Parathyroid adenoma (tissue), 2 donors: ENCODE results near the gene PHF21B.

Experiments used
- H2AFZ ChIP-seq: fragments of 300-600 bp; sonication (generic); one replicate; pipeline ENCODE4 v1.7.0; 2017; ENCODE audit warnings: antibody characterized with exemption, mild to moderate bottlenecking
- H3K27ac ChIP-seq: fragments of 300-600 bp; sonication (generic); one replicate; pipeline ENCODE4 v1.7.0; 2017
- H3K27me3 ChIP-seq: fragments of 300-600 bp; sonication (generic); one replicate; pipeline ENCODE4 v1.7.0; 2017; ENCODE audit warnings: low read length; ENCODE audit not compliant: control insufficient read depth, insufficient read depth
- H3K36me3 ChIP-seq: fragments of 300-600 bp; sonication (generic); one replicate; pipeline ENCODE4 v1.7.0; 2017; ENCODE audit warnings: low read length; ENCODE audit not compliant: control insufficient read depth, insufficient read depth
- H3K4me1 ChIP-seq: fragments of 300-600 bp; sonication (generic); one replicate; pipeline ENCODE4 v1.7.0; 2017; ENCODE audit warnings: control low read depth
- H3K4me2 ChIP-seq: fragments of 300-600 bp; sonication (generic); one replicate; pipeline ENCODE4 v1.7.0; 2017; ENCODE audit warnings: low read length
- H3K4me3 ChIP-seq: fragments of 300-600 bp; sonication (generic); one replicate; pipeline ENCODE4 v1.7.0; 2017; ENCODE audit warnings: low read depth, low read length
- H3K79me2 ChIP-seq: fragments of 300-600 bp; sonication (generic); one replicate; pipeline ENCODE4 v1.7.0; 2017; ENCODE audit warnings: control low read depth
- H3K9ac ChIP-seq: fragments of 300-600 bp; sonication (generic); one replicate; pipeline ENCODE4 v1.7.0; 2017; ENCODE audit warnings: mild to moderate bottlenecking
- H3K9me3 ChIP-seq: fragments of 300-600 bp; sonication (generic); one replicate; pipeline ENCODE4 v1.7.0; 2017; ENCODE audit warnings: low read length; ENCODE audit not compliant: control insufficient read depth
- TF ChIP-seq, protein P1 (sequence below): fragments of 300-600 bp; sonication (generic); IDR thresholded peaks from one replicate; pipeline ENCODE4 v1.7.0; 2017; ENCODE audit warnings: antibody characterized with exemption, mild to moderate bottlenecking
- donor health status: primary hyperparathyroidism.

Gene PHF21B

DNA sequence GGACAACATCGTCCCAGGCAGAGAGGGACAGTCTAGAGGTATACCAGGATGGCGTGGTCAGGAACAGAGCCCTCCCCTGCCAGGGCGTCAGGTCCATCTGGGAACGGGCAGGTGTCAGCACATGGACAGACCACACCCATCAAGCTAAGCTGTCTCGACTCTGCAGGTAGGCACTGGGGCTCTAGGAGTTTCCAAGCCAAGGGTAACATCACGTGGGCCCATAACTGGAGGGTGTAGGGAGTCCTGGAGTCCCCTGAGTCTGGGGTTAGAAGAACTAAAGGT is 75.4 kb downstream of the PHF21B start:
- Histone ChIP-seq H3K79me2 (no peaks in the 10 kb centered on the region), H3K4me1 (no peaks in the 10 kb centered on the region), H3K4me2 (no peak overlapping the region), H3K27ac (no peak overlapping the region), H3K27me3 (no peaks in the 10 kb centered on the region), H3K9me3 (no peaks in the 10 kb centered on the region), H3K9ac (no peak overlapping the region), H2AFZ (no peak overlapping the region), H3K4me3 (no peak overlapping the region), H3K36me3 (no peaks in the 10 kb centered on the region)
- TF ChIP-seq, protein P1, sequence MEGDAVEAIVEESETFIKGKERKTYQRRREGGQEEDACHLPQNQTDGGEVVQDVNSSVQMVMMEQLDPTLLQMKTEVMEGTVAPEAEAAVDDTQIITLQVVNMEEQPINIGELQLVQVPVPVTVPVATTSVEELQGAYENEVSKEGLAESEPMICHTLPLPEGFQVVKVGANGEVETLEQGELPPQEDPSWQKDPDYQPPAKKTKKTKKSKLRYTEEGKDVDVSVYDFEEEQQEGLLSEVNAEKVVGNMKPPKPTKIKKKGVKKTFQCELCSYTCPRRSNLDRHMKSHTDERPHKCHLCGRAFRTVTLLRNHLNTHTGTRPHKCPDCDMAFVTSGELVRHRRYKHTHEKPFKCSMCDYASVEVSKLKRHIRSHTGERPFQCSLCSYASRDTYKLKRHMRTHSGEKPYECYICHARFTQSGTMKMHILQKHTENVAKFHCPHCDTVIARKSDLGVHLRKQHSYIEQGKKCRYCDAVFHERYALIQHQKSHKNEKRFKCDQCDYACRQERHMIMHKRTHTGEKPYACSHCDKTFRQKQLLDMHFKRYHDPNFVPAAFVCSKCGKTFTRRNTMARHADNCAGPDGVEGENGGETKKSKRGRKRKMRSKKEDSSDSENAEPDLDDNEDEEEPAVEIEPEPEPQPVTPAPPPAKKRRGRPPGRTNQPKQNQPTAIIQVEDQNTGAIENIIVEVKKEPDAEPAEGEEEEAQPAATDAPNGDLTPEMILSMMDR, result no peak

DNA sequence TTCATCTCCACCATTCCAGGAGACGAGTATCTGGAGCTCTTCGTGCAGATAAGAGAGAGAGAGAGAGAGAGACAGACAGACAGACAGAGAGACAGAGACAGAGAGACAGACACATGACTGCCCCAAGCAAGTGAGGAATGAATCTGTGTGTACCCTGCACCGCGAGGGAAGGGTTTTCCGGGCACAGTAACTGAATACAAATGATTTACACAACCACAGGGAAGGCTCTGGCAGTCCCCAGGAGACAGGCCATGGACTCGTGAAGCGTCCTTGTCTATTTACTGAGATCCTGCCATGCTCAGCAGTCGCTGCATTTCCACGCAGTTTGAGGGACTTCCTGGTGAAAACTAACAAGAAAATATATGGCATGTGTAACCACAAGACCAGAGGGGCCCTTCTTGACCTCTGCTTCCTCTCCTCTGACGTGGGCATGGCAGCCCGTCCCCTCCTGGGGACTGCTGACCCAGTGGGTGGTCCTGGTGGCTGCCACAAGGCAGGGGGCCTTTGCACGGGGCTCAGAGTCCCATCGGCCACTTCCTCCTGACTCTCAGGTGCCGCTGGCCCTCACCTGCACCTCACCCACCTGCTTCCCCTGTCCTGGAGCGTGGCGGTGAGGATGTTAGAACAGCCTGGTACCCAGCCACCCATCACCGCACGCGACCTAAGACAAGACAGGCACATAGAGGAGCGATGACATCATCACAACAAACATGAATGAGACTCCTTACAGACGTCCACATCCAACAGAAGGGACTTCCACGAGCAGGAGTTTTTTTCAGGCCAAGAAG is 75.9 kb downstream of the PHF21B start:
- Histone ChIP-seq H3K79me2 (no peaks in the 10 kb centered on the region), H3K4me2 (no peak overlapping the region), H3K27me3 (no peaks in the 10 kb centered on the region), H3K9ac (no peak overlapping the region), H3K36me3 (no peaks in the 10 kb centered on the region), H2AFZ (no peak overlapping the region), H3K4me1 (no peaks in the 10 kb centered on the region), H3K9me3 (no peaks in the 10 kb centered on the region), H3K4me3 (no peak overlapping the region), H3K27ac (no peak overlapping the region)
- TF ChIP-seq, protein P1, result no peak

DNA sequence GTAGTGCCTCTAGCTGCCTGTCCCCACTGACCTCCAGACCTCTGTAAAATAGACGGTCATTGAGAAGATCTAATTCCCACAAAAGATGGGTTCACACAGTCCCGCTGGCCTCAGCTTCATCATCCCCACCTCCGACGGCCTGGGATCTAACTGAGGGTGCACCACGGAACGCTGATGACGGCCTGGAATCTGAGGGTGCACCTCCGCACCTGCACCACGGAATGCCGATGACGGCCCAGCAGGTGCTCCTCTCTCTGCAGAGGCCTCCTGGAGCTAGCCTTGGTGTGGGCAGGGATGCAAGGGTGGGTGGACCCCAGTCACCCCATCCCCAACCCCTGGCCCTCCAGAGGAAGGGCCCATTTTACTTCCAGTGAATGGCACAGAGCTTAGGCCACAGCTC is 77.3 kb downstream of the PHF21B start:
- no peaks in the 10 kb centered on the region for H3K79me2 ChIP-seq
- TF ChIP-seq, protein P1, result no peak
- no peak overlapping the region for H3K4me2 ChIP-seq
- H3K4me3 ChIP-seq, result no peak overlapping the region
- no peaks in the 10 kb centered on the region for H3K9me3 ChIP-seq
- no peak overlapping the region for H3K9ac ChIP-seq
- H3K27me3 ChIP-seq, result no peaks in the 10 kb centered on the region
- no peak overlapping the region for H2AFZ ChIP-seq
- no peaks in the 10 kb centered on the region for H3K36me3 ChIP-seq
- H3K27ac ChIP-seq, result no peak overlapping the region
- H3K4me1 ChIP-seq, result no peaks in the 10 kb centered on the region

DNA sequence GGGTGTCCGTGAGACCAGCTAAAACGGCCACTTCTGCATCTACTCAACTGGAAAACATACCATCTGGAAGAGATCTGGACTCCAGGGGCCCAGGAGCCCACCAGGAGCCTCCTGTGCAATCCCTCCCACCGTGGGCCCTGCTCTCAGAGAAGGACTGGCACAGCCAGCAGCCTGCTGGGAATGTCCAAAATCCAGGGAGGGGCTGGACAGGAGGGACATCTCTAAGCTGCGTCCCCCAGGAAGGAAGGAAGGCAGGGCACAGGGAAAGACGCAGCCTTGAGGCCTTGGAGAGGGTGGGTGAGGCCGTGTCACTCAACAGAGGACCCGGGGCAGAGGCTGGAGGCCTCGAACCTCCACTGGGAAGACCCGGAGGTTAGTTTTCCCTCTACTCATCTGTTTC is 78.0 kb downstream of the PHF21B start:
- no peaks in the 10 kb centered on the region for H3K27me3 ChIP-seq
- H3K36me3 ChIP-seq, result no peaks in the 10 kb centered on the region
- no peak overlapping the region for H3K27ac ChIP-seq
- no peak overlapping the region for H3K4me2 ChIP-seq
- no peaks in the 10 kb centered on the region for H3K79me2 ChIP-seq
- H3K9me3 ChIP-seq, result no peaks in the 10 kb centered on the region
- no peak overlapping the region for H3K9ac ChIP-seq
- no peak overlapping the region for H3K4me3 ChIP-seq
- H2AFZ ChIP-seq, result no peak overlapping the region
- TF ChIP-seq, protein P1, result no peak
- no peaks in the 10 kb centered on the region for H3K4me1 ChIP-seq

DNA sequence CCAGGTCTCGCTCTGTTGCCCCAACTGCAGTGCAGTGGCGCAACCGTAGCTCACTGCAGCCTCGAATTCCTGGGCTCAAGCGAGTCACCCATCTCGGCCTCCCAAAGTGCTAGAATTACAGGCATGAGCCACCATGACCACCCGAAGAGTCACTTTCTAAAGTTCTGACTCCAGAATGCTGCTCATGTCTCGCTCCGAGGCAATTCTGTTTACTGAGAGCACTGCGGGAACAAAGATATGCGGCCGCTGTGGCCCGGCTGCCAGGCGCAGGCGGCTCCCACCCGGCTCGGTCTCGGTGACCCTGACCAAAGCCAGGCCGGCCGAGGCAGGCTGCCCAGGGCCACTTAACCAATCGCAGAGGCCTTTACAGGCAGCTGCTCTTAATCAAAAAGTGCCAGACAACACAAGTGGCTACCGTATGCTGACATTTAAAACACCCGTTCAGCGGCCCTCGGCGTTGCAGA is 78.7 kb downstream of the PHF21B start:
- no peaks in the 10 kb centered on the region for H3K79me2 ChIP-seq
- H2AFZ ChIP-seq, result no peak overlapping the region
- H3K27me3 ChIP-seq, result no peaks in the 10 kb centered on the region
- H3K4me3 ChIP-seq, result no peak overlapping the region
- no peaks in the 10 kb centered on the region for H3K4me1 ChIP-seq
- no peaks in the 10 kb centered on the region for H3K9me3 ChIP-seq
- H3K36me3 ChIP-seq, result no peaks in the 10 kb centered on the region
- no peak overlapping the region for H3K9ac ChIP-seq
- TF ChIP-seq, protein P1, result no peak
- no peak overlapping the region for H3K27ac ChIP-seq
- H3K4me2 ChIP-seq, result no peak overlapping the region
